Activated CD8-positive, alpha-beta memory T cell treated with anti-CD3 and anti-CD28 coated beads for 36 hours (primary cell): Measurements from ENCODE around the gene SLC35A3. TPM values are rescaled to one million over a fixed set of nuclear protein-coding genes. Genes with fewer than 3 reads are reported as not detected.
"Not testable (repeated sequence)": the region's sequence is repeated elsewhere in the genome, so short reads cannot be mapped to it uniquely, and the experiment has no call there.

ENCODE experiments used
- CTCF ChIA-PET: fragments of 350-600 bp; sonication (Branson Sonifier 250); formaldehyde crosslinking; loops from one replicate; lab custom pipeline; 2021; ENCODE audit warnings: antibody characterized with exemption; lab: Charles Lee
- POLR2A ChIA-PET: fragments of 350-600 bp; sonication (Branson Sonifier 250); formaldehyde crosslinking; loops from one replicate; lab custom pipeline; 2021; ENCODE audit warnings: antibody characterized with exemption; lab: Charles Lee
- total RNA-seq, 2 experiments: library from RNA; stranded (reverse); gene quantifications; one replicate each; pipeline ENCODE4 v1.2.3, GENCODE V29; 2021

Gene SLC35A3
- total RNA-seq, 2 experiments from 2014 or later: 17.9 to 18.5 TPM

DNA sequence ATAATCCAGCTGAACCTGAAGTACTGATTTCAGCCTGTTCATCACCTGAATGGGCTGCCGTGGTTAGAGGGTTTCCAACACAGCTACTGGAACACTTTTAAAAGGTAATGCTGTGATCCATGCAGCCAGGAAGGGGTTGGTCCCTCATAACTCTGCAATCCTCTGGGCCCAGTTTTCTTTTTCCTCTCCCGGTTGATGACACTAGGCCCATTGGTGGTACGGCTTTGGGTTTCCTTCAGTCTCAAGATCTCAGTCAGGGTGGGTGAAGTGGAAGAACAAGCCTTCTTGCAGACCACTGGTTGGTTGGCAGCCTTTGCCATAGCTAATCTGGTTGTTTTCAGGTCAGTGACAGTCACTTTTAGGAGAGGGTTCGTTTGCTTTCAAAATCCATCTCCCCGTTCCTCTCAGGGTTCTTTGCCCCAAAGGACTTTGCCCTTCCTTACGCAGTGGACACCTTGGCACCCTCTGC lies 502 bp upstream of the SLC35A3 start:
- POLR2A ChIA-PET: interaction anchor here (0.9 to 2.3 kb wide), 2 partner anchors 69 to 73 kb away, joined by 3 to 14 read pairs; a partner anchor contains a TSS
- CTCF ChIA-PET: no interaction called here

GRCh38 chr1:99970713-99971255 lies 988 bp downstream of the SLC35A3 start:
- ChIA-PET CTCF (interaction anchor here (0.9 kb wide), 1 partner anchor 10 kb away, joined by 7 read pairs; no protein-coding TSS in a partner anchor), POLR2A (interaction anchor here (0.6 to 2.3 kb wide), 7 partner anchors 58 to 924 kb away, joined by 3 to 14 read pairs (median 3); partner anchors contain the start of genes AGL, DBT, SASS6 and TRMT13)

DNA sequence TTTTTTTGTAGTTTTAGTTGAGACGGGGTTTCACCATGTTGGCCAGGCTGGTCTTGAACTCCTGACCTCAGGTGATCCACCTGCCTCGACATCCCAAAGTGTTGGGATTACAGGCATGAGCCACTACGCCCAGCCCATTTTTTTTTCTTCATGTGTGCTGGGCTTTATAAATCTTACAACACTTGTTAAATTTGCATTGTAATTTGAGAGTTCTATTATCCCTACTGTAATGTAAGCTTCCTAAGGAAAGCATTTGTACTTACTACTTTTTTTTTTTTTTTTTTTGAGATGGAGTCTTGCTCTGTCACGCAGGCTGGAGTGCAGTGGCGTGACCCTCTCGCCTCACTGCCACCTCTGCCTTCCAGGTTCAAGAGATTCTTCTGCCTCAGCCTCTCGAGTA lies 2.3 kb downstream of the SLC35A3 start:
- ChIA-PET POLR2A (interaction anchor here (0.7 kb wide), 1 partner anchor 28 kb away, joined by 3 read pairs; no protein-coding TSS in a partner anchor), CTCF (interaction anchor here (0.6 kb wide), 1 partner anchor 33 kb away, joined by 3 read pairs; no protein-coding TSS in a partner anchor)

DNA sequence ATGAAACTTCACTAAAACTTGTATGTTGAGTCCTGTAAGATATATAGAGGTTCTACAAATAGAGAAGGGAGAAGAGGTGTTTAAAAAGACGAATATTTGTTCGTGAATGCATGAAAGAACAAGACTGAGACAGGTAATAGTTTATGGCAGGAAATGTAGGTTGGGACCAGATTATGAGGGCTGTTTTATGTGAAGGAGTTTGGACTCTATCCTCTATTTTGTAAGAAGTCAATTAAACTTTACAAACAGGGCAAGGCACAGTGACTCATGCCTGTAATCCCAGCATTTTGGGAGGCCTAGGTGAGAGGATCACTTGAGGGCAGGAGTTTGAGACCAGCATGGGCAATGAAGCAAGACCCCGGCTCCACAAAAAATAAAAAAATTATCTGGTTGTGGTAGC lies 5.7 kb downstream of the SLC35A3 start:
- ChIA-PET CTCF (no interaction called here), POLR2A (no interaction called here)

GRCh38 chr1:99977326-99977725 lies 7.5 kb downstream of the SLC35A3 start:
- POLR2A ChIA-PET: not testable (repeated sequence)
- CTCF ChIA-PET: interaction anchor here (0.6 kb wide), 1 partner anchor 511 kb away, joined by 3 read pairs; no protein-coding TSS in a partner anchor

GRCh38 chr1:99978218-99978617 lies 8.4 kb downstream of the SLC35A3 start:
- ChIA-PET CTCF (no interaction called here), POLR2A (no interaction called here)

- CTCF ChIA-PET: no interaction called here
- POLR2A ChIA-PET: no interaction called here
These were observed 9.3 kb downstream of the SLC35A3 start for GRCh38 chr1:99979091-99979490.

DNA sequence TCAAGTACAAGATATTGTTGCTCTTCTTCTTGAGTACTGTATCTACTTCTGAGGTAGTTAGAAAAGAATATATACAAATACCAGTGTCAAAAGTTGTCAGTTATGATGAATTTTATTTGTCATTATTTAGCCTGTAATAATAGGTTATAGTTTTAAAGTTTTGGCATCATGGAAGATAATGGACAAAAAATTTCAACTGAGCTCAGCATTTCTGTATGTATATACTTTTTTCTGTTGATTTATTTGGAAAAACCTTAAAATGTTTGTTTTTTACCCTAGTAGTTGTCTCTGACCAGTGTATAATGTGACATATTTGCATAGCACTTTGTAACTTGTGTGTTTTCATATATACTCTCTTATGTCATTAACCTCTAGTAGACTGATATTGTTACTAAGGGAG lies 11.1 kb downstream of the SLC35A3 start:
- ChIA-PET CTCF (interaction anchor here (0.6 to 1.4 kb wide), 2 partner anchors 11 to 1526 kb away, joined by 3 to 7 read pairs; no protein-coding TSS in a partner anchor), POLR2A (no interaction called here)

DNA sequence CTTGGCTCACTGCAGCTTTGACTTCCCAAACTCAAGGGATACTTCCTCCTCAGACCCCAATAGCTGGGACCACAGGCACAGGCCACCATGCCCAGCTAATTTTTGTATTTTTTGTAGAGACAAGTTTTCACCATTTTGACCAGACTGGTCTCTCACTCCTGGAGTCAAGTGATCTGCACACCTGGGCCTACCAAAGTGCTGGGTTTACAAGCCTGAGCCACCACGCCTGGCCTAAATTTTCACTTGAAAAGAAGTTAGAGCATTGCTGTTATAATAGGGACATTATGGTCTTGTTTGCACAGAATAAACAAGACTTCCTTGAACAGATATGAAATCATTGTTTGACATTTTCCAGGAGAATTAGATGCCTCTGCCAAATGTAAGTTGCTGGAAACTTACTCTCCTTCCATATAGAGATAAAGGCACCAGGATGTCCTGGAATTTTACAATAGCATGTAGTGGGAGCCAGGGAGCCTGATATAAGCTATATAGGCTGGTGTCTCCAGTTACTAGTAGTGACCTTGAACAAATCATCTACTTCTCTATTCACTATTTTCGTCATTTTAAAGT lies 16.9 kb downstream of the SLC35A3 start:
- POLR2A ChIA-PET: no interaction called here
- CTCF ChIA-PET: no interaction called here

- ChIA-PET POLR2A (no interaction called here), CTCF (no interaction called here)
These were observed 18.5 kb downstream of the SLC35A3 start for GRCh38 chr1:99988210-99988765.

- ChIA-PET POLR2A (no interaction called here), CTCF (no interaction called here)
These were observed 22.4 kb downstream of the SLC35A3 start for GRCh38 chr1:99992044-99992722.

GRCh38 chr1:99992760-99993467 lies 23.1 kb downstream of the SLC35A3 start:
- ChIA-PET POLR2A (no interaction called here), CTCF (no interaction called here)

- CTCF ChIA-PET: no interaction called here
- POLR2A ChIA-PET: no interaction called here
These were observed 23.7 kb downstream of the SLC35A3 start for GRCh38 chr1:99993468-99993845.

- POLR2A ChIA-PET: no interaction called here
- CTCF ChIA-PET: no interaction called here
These were observed 24.7 kb downstream of the SLC35A3 start for GRCh38 chr1:99994496-99994895.

DNA sequence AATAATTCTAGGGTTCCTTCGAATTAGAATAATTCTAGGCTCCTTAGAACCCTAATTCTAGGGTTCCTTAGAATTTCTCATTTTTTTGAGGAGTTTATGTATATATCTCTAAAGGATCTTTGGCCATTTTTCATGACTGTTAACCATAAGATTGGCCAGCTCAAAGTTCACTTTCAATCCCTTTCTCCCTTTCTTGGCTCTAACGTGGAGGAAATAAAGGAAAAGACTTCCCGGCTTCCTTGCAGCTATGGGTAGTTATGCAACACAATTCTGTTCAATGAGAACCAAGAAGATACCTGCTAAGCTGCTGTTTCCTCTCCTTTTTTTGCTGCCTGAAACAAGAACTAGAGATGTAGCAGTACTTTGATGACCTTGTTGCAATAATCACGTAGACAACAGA lies 27.2 kb downstream of the SLC35A3 start:
- ChIA-PET CTCF (no interaction called here), POLR2A (no interaction called here)

GRCh38 chr1:100001462-100001861 lies 31.7 kb downstream of the SLC35A3 start:
- POLR2A ChIA-PET: no interaction called here
- CTCF ChIA-PET: no interaction called here

- CTCF ChIA-PET: no interaction called here
- POLR2A ChIA-PET: no interaction called here
These were observed 35.6 kb downstream of the SLC35A3 start for GRCh38 chr1:100005424-100005823.

GRCh38 chr1:100006688-100007087 lies 36.9 kb downstream of the SLC35A3 start:
- CTCF ChIA-PET: no interaction called here
- POLR2A ChIA-PET: no interaction called here

DNA sequence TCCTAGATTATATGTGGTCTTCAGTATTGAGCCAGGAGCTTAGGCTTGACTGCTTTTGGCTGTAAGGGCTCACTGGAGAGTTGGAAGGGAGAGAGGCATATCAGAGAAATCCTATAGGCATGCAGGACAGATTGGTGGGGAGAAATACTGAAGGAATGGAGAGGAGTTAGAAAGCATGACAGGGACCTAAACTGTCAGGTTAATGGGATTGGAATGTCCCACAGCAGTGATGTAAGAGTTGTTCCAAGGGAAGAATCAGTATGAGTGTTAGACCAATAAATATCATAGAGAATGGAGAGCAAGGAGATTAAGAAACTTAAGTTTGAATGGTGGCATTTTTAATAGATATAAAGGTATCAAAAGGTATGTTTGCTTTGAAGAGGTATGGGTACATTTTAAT lies 39.7 kb downstream of the SLC35A3 start:
- CTCF ChIA-PET: no interaction called here
- POLR2A ChIA-PET: no interaction called here

DNA sequence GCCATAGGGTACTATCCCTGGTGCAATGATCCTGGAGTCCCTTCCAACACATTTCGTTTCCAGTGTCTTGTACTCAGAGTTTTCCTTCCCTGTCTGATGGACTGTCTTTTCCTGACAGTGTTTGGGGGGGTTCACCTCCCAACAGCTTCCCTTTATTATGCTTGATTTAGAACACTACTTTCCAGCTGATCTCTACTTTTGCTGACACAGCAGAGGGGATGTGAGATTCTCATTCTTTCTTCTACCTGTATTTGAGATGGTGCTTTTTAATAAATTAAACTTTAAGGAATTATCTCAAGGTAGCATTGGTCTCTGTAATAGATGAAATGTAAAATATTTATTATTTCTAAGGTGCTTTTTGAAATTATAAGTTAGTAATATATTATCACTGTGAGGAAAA lies 41.0 kb downstream of the SLC35A3 start:
- ChIA-PET CTCF (no interaction called here), POLR2A (no interaction called here)
